OCI-LY1 (cell line): ENCODE results near the gene F5.

Experiments used
- H2AFZ ChIP-seq: fragments of 200-600 bp; sonication (generic), shearing (Covaris generic); 2 replicates; pipeline ENCODE4 v1.6.0; 2014; ENCODE audit warnings: antibody characterized with exemption, mild to moderate bottlenecking, low read length
- H3F3A ChIP-seq: fragments of 200-600 bp; sonication (generic), shearing (Covaris generic); 2 replicates; pipeline ENCODE4 v1.6.0; 2014; ENCODE audit warnings: mild to moderate bottlenecking, antibody characterized with exemption, low read length, moderate library complexity; ENCODE audit not compliant: insufficient read depth
- H3K27ac ChIP-seq: fragments of 200-600 bp; sonication (generic); 2 replicates; pipeline ENCODE4 v1.5.1; 2014; ENCODE audit warnings: low read length, mixed run types, mild to moderate bottlenecking, low read depth; ENCODE audit not compliant: poor library complexity, severe bottlenecking
- H3K27me3 ChIP-seq: fragments of 200-600 bp; sonication (generic); 2 replicates; pipeline ENCODE4 v1.6.0; 2014; ENCODE audit warnings: antibody characterized with exemption, mild to moderate bottlenecking, low read length, moderate library complexity; ENCODE audit not compliant: insufficient read depth
- H3K36me3 ChIP-seq: fragments of 200-600 bp; sonication (generic); 2 replicates; pipeline ENCODE4 v1.6.1; 2014; ENCODE audit warnings: mild to moderate bottlenecking, antibody characterized with exemption, low read length, moderate library complexity, mixed read lengths; ENCODE audit not compliant: insufficient read depth
- H3K4me1 ChIP-seq: fragments of 200-600 bp; sonication (generic); 2 replicates; pipeline ENCODE4 v1.5.1; 2014; ENCODE audit warnings: mild to moderate bottlenecking, low read length, moderate library complexity; ENCODE audit not compliant: insufficient read depth, severe bottlenecking
- H3K4me2 ChIP-seq: fragments of 200-600 bp; sonication (generic), shearing (Covaris generic); 2 replicates; pipeline ENCODE4 v1.6.1; 2014; ENCODE audit warnings: low read length
- H3K4me3 ChIP-seq: fragments of 200-600 bp; sonication (generic); 2 replicates; pipeline ENCODE4 v1.5.1; 2014; ENCODE audit warnings: low read length, low read depth, mild to moderate bottlenecking, mixed read lengths; ENCODE audit not compliant: poor library complexity, severe bottlenecking
- H3K79me2 ChIP-seq: fragments of 200-600 bp; shearing (Covaris generic); 2 replicates; pipeline ENCODE4 v1.6.1; 2016; ENCODE audit warnings: mixed run types, low read length, mixed read lengths; ENCODE audit not compliant: insufficient read depth
- H3K9ac ChIP-seq: fragments of 200-600 bp; sonication (generic), shearing (Covaris generic); 2 replicates; pipeline ENCODE4 v1.6.1; 2014; ENCODE audit warnings: mild to moderate bottlenecking, low read length, mixed read lengths
- H3K9me2 ChIP-seq: fragments of 200-600 bp; sonication (generic), shearing (Covaris generic); 2 replicates; pipeline ENCODE4 v1.6.1; 2014; ENCODE audit warnings: low read depth, mild to moderate bottlenecking, low read length, mixed read lengths
- H3K9me3 ChIP-seq: fragments of 200-600 bp; shearing (Covaris generic); 2 replicates; pipeline ENCODE4 v1.6.1; 2014; ENCODE audit warnings: low read length, mixed read lengths
- H4K20me1 ChIP-seq: fragments of 200-600 bp; sonication (generic), shearing (Covaris generic); 2 replicates; pipeline ENCODE4 v1.6.0; 2016; ENCODE audit warnings: mild to moderate bottlenecking, low read length; ENCODE audit not compliant: insufficient read depth
- EZH2 ChIP-seq: fragments of 200-600 bp; sonication (generic), shearing (Covaris generic); IDR thresholded peaks from 2 replicates; pipeline ENCODE4 v1.8.0; 2017; ENCODE audit warnings: borderline replicate concordance, mixed run types, mild to moderate bottlenecking, antibody characterized with exemption, low read length, moderate library complexity, mixed read lengths
- TF ChIP-seq, protein P1 (sequence below): fragments of 200-600 bp; sonication (generic), shearing (Covaris generic); IDR thresholded peaks from 2 replicates; pipeline ENCODE4 v1.5.1; 2017; ENCODE audit warnings: mild to moderate bottlenecking, antibody characterized with exemption, low read length, moderate library complexity, mixed read lengths

Gene F5

DNA sequence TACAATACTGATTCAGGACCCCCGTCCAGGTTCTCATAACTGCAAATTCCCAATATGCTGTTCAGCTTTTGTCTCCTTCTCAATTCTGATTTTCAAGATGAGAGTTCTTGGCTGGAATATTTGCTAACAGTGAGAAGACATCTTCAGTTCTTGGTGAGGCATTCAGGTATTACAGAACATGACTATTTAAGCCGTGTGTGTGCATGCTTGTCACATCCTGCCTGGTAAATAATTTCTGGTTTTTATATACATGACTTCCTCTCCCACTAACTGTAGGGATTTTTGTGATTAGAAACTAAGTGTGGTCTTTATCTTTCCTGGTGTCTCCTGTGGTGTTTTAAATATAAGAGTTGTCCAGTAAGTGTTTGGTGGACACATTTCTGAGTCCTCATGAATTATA is 90.4 kb downstream of the F5 start:
- no peaks in the 10 kb centered on the region for H4K20me1 ChIP-seq
- H2AFZ ChIP-seq: no peak overlapping the region
- no peaks in the 10 kb centered on the region for H3K9me2 ChIP-seq
- TF ChIP-seq, protein P1, sequence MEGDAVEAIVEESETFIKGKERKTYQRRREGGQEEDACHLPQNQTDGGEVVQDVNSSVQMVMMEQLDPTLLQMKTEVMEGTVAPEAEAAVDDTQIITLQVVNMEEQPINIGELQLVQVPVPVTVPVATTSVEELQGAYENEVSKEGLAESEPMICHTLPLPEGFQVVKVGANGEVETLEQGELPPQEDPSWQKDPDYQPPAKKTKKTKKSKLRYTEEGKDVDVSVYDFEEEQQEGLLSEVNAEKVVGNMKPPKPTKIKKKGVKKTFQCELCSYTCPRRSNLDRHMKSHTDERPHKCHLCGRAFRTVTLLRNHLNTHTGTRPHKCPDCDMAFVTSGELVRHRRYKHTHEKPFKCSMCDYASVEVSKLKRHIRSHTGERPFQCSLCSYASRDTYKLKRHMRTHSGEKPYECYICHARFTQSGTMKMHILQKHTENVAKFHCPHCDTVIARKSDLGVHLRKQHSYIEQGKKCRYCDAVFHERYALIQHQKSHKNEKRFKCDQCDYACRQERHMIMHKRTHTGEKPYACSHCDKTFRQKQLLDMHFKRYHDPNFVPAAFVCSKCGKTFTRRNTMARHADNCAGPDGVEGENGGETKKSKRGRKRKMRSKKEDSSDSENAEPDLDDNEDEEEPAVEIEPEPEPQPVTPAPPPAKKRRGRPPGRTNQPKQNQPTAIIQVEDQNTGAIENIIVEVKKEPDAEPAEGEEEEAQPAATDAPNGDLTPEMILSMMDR: no peak
- TF ChIP-seq EZH2: no peak
- H3K27me3 ChIP-seq: 0 out of 2 replicates have a peak, but pooled peaks cover 4% of the 10 kb centered on the region
- no peak overlapping the region for H3K27ac ChIP-seq
- H3K4me1 ChIP-seq: no peaks in the 10 kb centered on the region
- no peaks in the 10 kb centered on the region for H3K79me2 ChIP-seq
- H3K4me3 ChIP-seq: no peak overlapping the region
- H3F3A ChIP-seq: no peaks in the 10 kb centered on the region
- H3K36me3 ChIP-seq: no peaks in the 10 kb centered on the region
- no peak overlapping the region for H3K9ac ChIP-seq
- no peak overlapping the region for H3K4me2 ChIP-seq
- no peaks in the 10 kb centered on the region for H3K9me3 ChIP-seq

DNA sequence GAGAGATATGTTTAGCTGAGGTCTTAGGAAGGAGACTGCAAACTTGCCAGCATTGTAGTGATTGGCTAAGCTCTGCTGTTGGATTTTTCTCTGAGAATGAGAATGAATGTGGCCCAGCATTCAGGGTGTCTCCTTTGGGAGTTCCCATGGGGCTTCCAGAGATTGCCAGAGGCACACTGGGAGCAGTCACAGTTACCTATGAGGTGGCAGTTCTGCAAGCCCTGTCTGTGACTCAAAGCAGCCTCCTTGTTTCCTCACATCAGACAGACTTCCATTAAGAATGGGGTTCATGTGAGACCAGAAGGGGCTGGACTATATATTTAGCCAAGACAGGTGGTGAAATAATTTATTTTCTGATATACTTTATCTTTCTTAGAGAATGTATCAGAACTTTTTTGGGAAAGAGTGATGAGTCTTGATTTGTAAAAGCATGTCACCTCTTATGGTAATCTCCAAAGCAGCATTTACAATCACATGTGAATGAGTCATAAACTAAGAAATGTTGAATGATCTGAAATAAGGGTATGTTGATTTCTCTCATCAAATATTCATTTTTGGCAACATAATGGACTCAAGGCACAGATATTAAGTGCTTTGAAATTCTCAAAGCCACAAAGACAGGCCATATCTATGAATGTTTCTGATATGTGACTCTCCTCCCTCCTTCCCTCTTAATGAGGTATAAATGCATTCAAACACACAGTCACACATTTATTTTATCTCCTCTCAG is 91.1 kb downstream of the F5 start:
- Histone ChIP-seq H3K27ac (no peak overlapping the region), H3K9me3 (no peaks in the 10 kb centered on the region), H3K4me2 (no peak overlapping the region), H3K36me3 (no peaks in the 10 kb centered on the region), H2AFZ (no peak overlapping the region), H3K27me3 (0 out of 2 replicates have a peak, but pooled peaks cover 4% of the 10 kb centered on the region), H3K4me3 (no peak overlapping the region), H3F3A (no peaks in the 10 kb centered on the region), H3K4me1 (no peaks in the 10 kb centered on the region), H3K79me2 (no peaks in the 10 kb centered on the region), H4K20me1 (no peaks in the 10 kb centered on the region), H3K9me2 (no peaks in the 10 kb centered on the region), H3K9ac (no peak overlapping the region)
- no peak for TF ChIP-seq EZH2
- TF ChIP-seq, protein P1: no peak

DNA sequence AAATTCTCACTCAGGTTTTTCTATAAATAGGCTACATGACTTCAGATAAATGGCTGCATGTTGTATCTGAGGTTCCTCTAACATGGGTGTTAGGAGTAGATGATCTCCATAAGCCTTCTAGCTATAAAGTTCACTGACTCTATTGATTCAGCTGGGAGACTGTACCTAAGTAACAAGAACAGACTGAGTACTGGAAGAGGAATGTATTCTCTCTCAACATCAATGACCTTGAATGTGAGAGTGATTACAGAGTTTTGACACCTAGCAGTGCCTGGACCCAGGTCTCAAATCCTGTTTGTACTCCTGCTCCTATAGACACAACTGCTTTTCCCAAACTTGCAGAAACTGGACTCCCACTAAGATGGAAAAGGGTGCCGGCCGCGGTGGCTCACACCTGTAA is 91.9 kb downstream of the F5 start:
- H2AFZ ChIP-seq: no peak overlapping the region
- no peaks in the 10 kb centered on the region for H3K9me2 ChIP-seq
- no peak for TF ChIP-seq EZH2
- TF ChIP-seq, protein P1: no peak
- H3K27me3 ChIP-seq: 0 out of 2 replicates have a peak, but pooled peaks cover 4% of the 10 kb centered on the region
- no peaks in the 10 kb centered on the region for H3K4me1 ChIP-seq
- H4K20me1 ChIP-seq: no peaks in the 10 kb centered on the region
- no peaks in the 10 kb centered on the region for H3K9me3 ChIP-seq
- H3K4me3 ChIP-seq: no peak overlapping the region
- no peaks in the 10 kb centered on the region for H3F3A ChIP-seq
- H3K9ac ChIP-seq: no peak overlapping the region
- no peaks in the 10 kb centered on the region for H3K36me3 ChIP-seq
- no peak overlapping the region for H3K4me2 ChIP-seq
- no peak overlapping the region for H3K27ac ChIP-seq
- H3K79me2 ChIP-seq: no peaks in the 10 kb centered on the region
